SK-N-SH treated with all-trans-retinoic acid at 6 μM for 48 hours (cell line): ENCODE results near the gene SPTBN4.

Experiments used
- ATAC-seq: fragments of 200-7000 bp; cut with Tn5 transposase; 3 replicates; pipeline ENCODE4 v1.9.1; 2020; ENCODE audit warnings: mild to moderate bottlenecking, moderate library complexity
- BACH2 ChIP-seq: fragments of 250-450 bp; sonication (Bioruptor Pico); IDR thresholded peaks from 2 replicates; pipeline ENCODE4 v1.9.0; 2021; ENCODE audit warnings: mild to moderate bottlenecking, borderline replicate concordance
- CSDC2 ChIP-seq: fragments of 250-450 bp; sonication (Bioruptor Pico); IDR thresholded peaks from 2 replicates; pipeline ENCODE4 v1.5.0; 2020; ENCODE audit warnings: mild to moderate bottlenecking, moderate library complexity
- CSRNP3 ChIP-seq: fragments of 250-450 bp; sonication (Bioruptor Pico); IDR thresholded peaks from 2 replicates; pipeline ENCODE4 v1.5.1; 2021; ENCODE audit warnings: mild to moderate bottlenecking, moderate library complexity
- ESRRG ChIP-seq: fragments of 250-450 bp; sonication (Bioruptor Pico); IDR thresholded peaks from 2 replicates; pipeline ENCODE4 v1.6.1; 2021; ENCODE audit warnings: mild to moderate bottlenecking
- GLIS3 ChIP-seq: fragments of 250-450 bp; sonication (Bioruptor Pico); IDR thresholded peaks from 2 replicates; pipeline ENCODE4 v1.5.0; 2020; ENCODE audit warnings: mild to moderate bottlenecking, moderate library complexity
- ISL1 ChIP-seq: fragments of 250-450 bp; sonication (Bioruptor Pico); IDR thresholded peaks from 2 replicates; pipeline ENCODE4 v2.1.2; 2022; ENCODE audit warnings: mild to moderate bottlenecking, moderate library complexity
- PATZ1 ChIP-seq: fragments of 250-450 bp; sonication (Bioruptor Pico); IDR thresholded peaks from 2 replicates; pipeline ENCODE4 v1.8.0; 2020; ENCODE audit warnings: mild to moderate bottlenecking, moderate library complexity, borderline replicate concordance
- POU6F1 ChIP-seq: fragments of 250-450 bp; sonication (Bioruptor Pico); IDR thresholded peaks from 2 replicates; pipeline ENCODE4 v1.8.0; 2021; ENCODE audit warnings: low read depth, mild to moderate bottlenecking, moderate library complexity, borderline replicate concordance
- PPARA ChIP-seq: fragments of 250-450 bp; sonication (Bioruptor Pico); IDR thresholded peaks from 2 replicates; pipeline ENCODE4 v1.5.0; 2020; ENCODE audit warnings: mild to moderate bottlenecking, borderline replicate concordance
- RARB ChIP-seq: fragments of 250-450 bp; sonication (Bioruptor Pico); IDR thresholded peaks from 2 replicates; pipeline ENCODE4 v1.8.0; 2021; ENCODE audit warnings: mild to moderate bottlenecking, moderate library complexity
- SNAI2 ChIP-seq: fragments of 250-450 bp; sonication (Bioruptor Pico); IDR thresholded peaks from 2 replicates; pipeline ENCODE4 v1.5.0; 2020; ENCODE audit warnings: mild to moderate bottlenecking, moderate library complexity
- TCF4 ChIP-seq: fragments of 250-450 bp; sonication (Bioruptor Pico); IDR thresholded peaks from 2 replicates; pipeline ENCODE4 v1.8.0; 2021; ENCODE audit warnings: mild to moderate bottlenecking, moderate library complexity, borderline replicate concordance
- TSHZ2 ChIP-seq: fragments of 250-450 bp; sonication (Bioruptor Pico); IDR thresholded peaks from 2 replicates; pipeline ENCODE4 v1.5.0; 2020; ENCODE audit warnings: mild to moderate bottlenecking, moderate library complexity
- ZC3H10 ChIP-seq: fragments of 250-450 bp; sonication (Bioruptor Pico); IDR thresholded peaks from 2 replicates; pipeline ENCODE4 v1.5.1; 2021; ENCODE audit warnings: mild to moderate bottlenecking, moderate library complexity
- ZFP3 ChIP-seq: fragments of 250-450 bp; sonication (Bioruptor Pico); IDR thresholded peaks from 2 replicates; pipeline ENCODE4 v1.5.0; 2020; ENCODE audit warnings: mild to moderate bottlenecking, moderate library complexity
- ZFP30 ChIP-seq: fragments of 450-650 bp; formaldehyde crosslinking; IDR thresholded peaks from 2 replicates; pipeline ENCODE4 v1.5.0; 2022; ENCODE audit warnings: mild to moderate bottlenecking, moderate library complexity
- ZNF565 ChIP-seq: fragments of 450-650 bp; formaldehyde crosslinking; conservative IDR thresholded peaks from 2 replicates; pipeline ENCODE4 v1.5.0; 2020; ENCODE audit warnings: low read depth, mild to moderate bottlenecking, moderate library complexity
- ZNF70 ChIP-seq: fragments of 450-650 bp; formaldehyde crosslinking; IDR thresholded peaks from 2 replicates; pipeline ENCODE4 v1.5.0; 2020; ENCODE audit warnings: mild to moderate bottlenecking, moderate library complexity
- ZNF8 ChIP-seq: fragments of 450-650 bp; formaldehyde crosslinking; IDR thresholded peaks from 2 replicates; pipeline ENCODE4 v1.5.0; 2020; ENCODE audit warnings: mild to moderate bottlenecking, moderate library complexity
- TF ChIP-seq, protein P1 (sequence below): fragments of 250-450 bp; sonication (Bioruptor Pico); IDR thresholded peaks from 2 replicates; pipeline ENCODE4 v1.5.1; 2020; ENCODE audit warnings: low read depth, mild to moderate bottlenecking, moderate library complexity

Gene SPTBN4

DNA sequence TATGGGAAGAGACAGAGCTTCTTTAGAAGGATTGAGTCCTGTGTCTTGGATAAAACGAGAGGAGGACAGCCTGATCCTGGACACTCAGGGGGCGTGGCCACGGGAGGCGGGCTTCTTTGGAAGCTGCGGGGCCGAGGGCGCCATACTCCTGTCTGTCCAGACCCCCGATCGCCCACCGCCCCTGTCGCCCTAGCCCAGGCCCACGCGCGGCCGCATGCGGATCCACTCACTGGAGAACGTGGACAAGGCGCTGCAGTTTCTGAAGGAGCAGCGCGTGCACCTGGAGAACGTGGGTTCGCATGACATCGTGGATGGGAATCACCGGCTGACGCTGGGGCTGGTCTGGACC lies 23.1 kb downstream of the SPTBN4 start:
- TF ChIP-seq RARB (no peak), TSHZ2 (CRISPR knock-in tag) (no peak), ISL1 (CRISPR knock-in tag) (no peak), ZNF565 (CRISPR knock-in tag) (no peak), GLIS3 (CRISPR knock-in tag) (no peak), SNAI2 (CRISPR knock-in tag) (no peak), ZNF70 (CRISPR knock-in tag) (no peak), BACH2 (CRISPR knock-in tag) (no peak), CSRNP3 (no peak), PPARA (CRISPR knock-in tag) (no peak), POU6F1 (no peak), TCF4 (CRISPR knock-in tag) (no peak), ZC3H10 (CRISPR knock-in tag) (no peak), PATZ1 (CRISPR knock-in tag) (no peak), ZNF8 (CRISPR knock-in tag) (no peak), CSDC2 (CRISPR knock-in tag) (no peak), ESRRG (no peak), ZFP3 (no peak), ZFP30 (no peak)
- TF ChIP-seq, protein P1, sequence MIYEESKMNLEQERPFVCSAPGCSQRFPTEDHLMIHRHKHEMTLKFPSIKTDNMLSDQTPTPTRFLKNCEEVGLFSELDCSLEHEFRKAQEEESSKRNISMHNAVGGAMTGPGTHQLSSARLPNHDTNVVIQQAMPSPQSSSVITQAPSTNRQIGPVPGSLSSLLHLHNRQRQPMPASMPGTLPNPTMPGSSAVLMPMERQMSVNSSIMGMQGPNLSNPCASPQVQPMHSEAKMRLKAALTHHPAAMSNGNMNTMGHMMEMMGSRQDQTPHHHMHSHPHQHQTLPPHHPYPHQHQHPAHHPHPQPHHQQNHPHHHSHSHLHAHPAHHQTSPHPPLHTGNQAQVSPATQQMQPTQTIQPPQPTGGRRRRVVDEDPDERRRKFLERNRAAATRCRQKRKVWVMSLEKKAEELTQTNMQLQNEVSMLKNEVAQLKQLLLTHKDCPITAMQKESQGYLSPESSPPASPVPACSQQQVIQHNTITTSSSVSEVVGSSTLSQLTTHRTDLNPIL, result no peak
- no peak for ATAC-seq

DNA sequence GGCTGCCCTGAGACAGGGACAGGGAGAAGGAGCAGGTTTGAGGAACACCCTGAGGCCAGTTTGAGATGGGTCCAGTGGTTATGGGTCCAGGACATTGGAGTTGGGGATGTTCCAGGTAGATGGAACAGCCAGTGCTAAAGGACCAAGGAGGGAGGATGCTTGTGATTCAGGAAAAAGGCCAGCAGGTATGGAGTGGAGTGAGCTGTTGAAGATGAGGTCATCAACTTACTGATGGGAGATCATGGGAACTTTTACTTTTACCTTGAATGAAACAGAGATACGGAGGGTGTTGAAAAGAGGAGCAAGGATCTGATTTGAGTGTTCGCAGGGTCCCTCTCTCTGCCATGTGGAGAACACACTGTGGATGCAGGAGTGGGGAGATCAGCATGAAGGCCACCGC lies 25.5 kb downstream of the SPTBN4 start:
- no peak for ATAC-seq
- no peak for TF ChIP-seq CSDC2 (CRISPR knock-in tag)
- TF ChIP-seq, protein P1, result no peak

- no peak for ATAC-seq
- TF ChIP-seq PATZ1 (CRISPR knock-in tag) (no peak), ZFP30 (no peak), POU6F1 (no peak), GLIS3 (CRISPR knock-in tag) (no peak), TSHZ2 (CRISPR knock-in tag) (no peak), ZNF70 (CRISPR knock-in tag) (no peak), ISL1 (CRISPR knock-in tag) (no peak), PPARA (CRISPR knock-in tag) (no peak)
Observed at GRCh38 chr19:40493778-40494177, 27.0 kb downstream of the SPTBN4 start.
